ENCODE measurements around the gene CAMK2A.

Gene CAMK2A

DNA sequence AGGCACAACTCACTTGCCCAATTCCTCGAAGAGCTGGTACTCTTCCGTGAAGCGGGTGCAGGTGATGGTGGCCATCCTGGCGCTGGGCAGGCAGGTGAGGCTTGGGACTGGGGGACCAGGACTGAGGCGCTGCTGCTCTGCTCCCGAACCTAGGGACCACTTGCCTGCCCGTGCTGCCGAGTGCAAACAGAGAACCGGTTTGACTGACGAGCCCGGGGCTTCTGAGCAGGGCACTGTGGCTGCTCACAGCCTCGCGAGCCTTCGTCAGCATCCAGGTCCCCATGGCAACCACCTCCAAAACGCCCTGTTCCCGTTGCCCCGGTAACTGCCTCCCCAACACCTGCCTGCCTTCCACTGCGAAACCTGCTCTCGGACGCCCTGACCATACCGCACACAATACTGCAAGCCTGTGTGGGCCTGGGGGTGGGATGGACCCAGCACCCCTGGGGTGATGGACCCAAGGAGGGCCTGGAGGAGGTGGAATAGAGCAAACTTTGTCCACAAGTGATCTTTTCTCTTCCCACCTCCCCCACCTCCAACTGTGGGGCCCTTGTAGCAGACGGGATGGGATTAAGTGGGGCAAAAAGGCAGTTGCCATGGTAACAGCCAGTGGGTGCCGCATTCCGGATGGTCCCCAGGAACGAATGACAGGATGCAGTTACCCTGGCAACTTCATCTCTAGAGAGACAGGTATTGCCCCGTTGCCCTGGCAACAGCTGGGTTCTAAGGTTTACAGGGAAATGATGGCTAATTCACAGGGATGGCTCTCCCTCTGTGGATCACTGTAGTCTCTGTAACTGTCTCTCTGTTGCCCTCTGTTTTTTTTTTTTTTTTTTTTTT is at the start of gene CAMK2A:
CAMK2A (minus strand) TSS at position 223 of the 840 bp plus-strand sequence; CDS start at position 75, 148 bp downstream.
- no peak for DNase-seq

DNA sequence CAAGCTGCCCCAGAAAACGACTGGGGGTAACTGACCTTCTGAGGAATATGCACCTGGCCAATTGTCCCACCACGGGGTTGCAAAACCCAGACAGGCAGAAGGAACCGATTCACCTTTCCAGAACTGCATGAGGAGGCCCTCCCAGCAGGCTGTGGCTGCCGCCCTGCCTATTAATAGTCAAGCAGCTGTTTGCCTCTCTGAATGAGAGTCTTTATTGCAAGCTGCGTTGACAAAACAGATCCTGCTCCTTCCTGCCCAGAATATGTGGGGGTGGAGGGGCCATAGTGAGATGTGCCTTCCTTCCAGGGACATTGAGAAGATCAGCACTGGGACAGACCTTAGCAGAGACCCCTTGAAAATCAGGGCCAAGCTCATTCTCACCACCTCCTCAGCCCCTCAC is 49.6 kb upstream of the CAMK2A start:
- no peak for DNase-seq

DNA sequence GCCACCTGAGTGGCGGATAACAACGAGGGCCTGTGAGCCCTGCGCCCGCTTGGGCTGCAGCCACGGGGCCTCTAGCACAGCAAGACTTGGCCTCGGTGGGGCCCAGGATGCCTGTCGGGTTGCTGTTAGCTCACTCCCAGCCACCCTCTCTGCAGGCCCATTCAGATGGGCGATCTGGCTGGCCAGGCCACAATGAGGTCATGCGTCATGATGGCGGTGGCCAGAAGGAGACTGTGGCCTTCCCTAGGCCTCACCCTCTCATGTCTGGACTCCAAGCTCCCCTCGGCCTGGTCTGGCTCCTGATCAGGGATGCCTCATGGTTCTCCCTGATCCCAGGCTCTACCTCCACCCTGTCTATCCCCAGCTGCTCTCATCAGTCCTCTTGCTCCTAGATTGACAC is 49.0 kb upstream of the CAMK2A start:
- no peak for DNase-seq

DNA sequence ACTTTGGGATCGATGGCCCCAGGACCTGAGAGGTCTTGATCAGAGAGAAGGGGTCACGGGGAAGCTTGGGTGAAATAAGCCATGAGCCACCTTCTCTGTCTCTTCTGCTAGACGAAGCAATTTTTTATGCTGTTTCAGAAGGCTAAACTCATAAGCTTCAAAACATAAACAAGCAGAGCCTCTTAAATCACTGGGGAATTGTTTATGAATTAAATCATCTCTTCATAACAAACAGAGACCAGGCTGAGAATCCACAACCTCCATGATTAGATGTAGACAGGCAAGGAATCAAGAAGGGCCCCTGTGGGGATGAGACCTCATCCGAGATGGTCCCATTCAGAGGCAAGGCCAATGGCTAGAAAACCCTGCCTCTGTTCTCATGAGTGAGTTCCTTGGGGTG is 46.2 kb upstream of the CAMK2A start:
- DNase-seq: no peak

- DNase-seq: no peak
Observed at GRCh38 chr5:150333400-150333799, 43.8 kb upstream of the CAMK2A start.

GRCh38 chr5:150329881-150330876 is 40.6 kb upstream of the CAMK2A start:
- DNase-seq: no peak

- no peak for DNase-seq
Observed at GRCh38 chr5:150329038-150329437, 39.5 kb upstream of the CAMK2A start.

DNA sequence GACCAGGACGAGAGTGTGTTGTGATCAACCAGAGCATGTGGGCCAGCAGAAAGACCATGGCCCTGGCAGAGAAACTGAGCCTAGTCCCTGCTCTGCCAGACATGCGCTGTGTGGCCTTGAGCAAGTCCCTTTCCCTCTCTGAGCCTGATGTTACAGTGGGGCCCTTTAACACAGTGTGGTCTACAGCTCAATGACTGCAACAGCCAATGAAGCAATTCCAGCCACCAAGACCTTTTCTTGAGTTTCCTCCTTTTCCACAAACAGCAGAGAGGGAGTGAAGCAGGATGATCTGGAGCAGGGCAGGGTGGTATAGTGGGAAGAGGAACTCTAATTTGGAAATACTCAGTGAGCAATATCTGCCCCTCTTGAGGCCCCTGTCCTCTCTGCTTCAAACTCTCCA is 38.9 kb upstream of the CAMK2A start:
- DNase-seq: no peak

- DNase-seq: no peak
Observed at GRCh38 chr5:150327139-150327538, 37.6 kb upstream of the CAMK2A start.

GRCh38 chr5:150326707-150327106 is 37.1 kb upstream of the CAMK2A start:
- DNase-seq: no peak

GRCh38 chr5:150325426-150325825 is 35.9 kb upstream of the CAMK2A start:
- DNase-seq: no peak

GRCh38 chr5:150323819-150324218 is 34.2 kb upstream of the CAMK2A start:
- no peak for DNase-seq

- no peak for DNase-seq
Observed at GRCh38 chr5:150323092-150323491, 33.5 kb upstream of the CAMK2A start.

DNA sequence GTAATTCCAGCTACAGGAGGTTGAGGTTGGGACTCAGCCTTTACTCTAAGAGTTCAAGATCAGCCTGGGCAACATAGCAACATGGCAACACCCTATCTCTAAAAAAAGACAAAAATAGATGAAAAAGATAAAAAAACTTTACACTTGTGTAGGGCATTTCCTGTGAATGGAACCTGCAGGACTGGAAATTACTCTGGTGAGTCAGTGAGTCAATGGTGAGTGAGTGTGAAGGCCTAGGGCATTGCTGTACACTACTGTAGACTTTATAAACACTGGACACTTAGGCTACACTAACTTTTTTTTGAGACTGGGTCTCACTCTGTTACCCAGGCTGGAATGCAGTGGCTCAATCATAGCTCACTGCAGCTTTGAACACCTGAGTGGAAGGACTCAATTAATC is 32.6 kb upstream of the CAMK2A start:
- DNase-seq: no peak

DNA sequence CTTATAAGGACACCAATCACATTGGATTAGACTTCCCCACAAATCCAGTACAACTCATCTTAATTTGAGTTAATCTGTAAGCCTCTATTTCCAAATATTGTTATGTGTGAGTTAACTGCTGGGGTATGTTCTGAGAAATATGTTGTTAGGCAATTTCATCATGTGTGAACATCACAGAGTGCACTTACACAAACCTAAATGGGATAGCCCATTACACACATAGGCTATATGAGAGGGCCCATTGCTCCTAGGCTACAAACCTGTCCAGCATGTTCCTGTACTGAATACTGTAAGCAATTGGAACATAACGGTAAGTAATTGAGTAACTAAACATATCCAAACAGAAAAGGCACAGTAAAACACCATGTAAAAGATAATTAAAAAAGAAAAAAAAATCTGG is 32.2 kb upstream of the CAMK2A start:
- DNase-seq: no peak

DNA sequence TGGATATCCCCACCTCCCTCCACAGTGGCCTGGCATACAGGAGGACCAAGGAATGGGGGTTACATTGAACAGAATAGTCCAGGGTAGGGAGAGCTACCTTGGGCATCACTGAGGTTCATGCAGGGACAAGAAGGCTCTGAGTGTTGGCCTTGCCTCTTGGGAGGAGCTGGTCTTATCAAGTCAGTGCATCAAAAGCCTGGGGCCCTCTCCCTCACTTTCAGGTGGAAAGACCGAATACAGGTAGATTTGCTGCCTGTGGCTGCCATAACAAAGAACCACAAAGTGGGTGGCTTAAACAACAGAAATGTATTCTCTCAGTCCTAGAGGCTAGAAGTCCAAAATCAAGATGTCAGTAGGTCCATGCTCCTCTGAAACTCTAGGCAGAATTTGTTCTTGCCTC is 31.6 kb upstream of the CAMK2A start:
- no peak for DNase-seq

- DNase-seq: no peak
Observed at GRCh38 chr5:150320044-150320613, 30.6 kb upstream of the CAMK2A start.

- DNase-seq: no peak
Observed at GRCh38 chr5:150319484-150319790, 29.9 kb upstream of the CAMK2A start.

- no peak for DNase-seq
Observed at GRCh38 chr5:150318613-150319483, 29.3 kb upstream of the CAMK2A start.

- no peak for DNase-seq
Observed at GRCh38 chr5:150317048-150318003, 27.8 kb upstream of the CAMK2A start.

GRCh38 chr5:150316320-150316719 is 26.7 kb upstream of the CAMK2A start:
- no peak for DNase-seq

Measured in NCI-H2081 treated with DMSO at 0.1 percent for 48 hours (cell line).